Fibroblast of mammary gland (primary cell): ENCODE data around the gene USP49.

Experiments
- DNase-seq: peaks from one replicate; pipeline ENCODE4 v3.0.0-alpha.2; 2010; ENCODE audit warnings: low read depth
- H3K4me3 ChIP-seq: 2 replicates; pipeline ENCODE4 v1.5.1; 2011; ENCODE audit warnings: low read depth, mild to moderate bottlenecking, low read length, moderate library complexity; ENCODE audit not compliant: control insufficient read depth
- TF ChIP-seq, protein P1 (sequence below): conservative IDR thresholded peaks from 2 replicates; pipeline ENCODE4 v1.5.1; 2011; ENCODE audit warnings: low read depth, low read length, inconsistent platforms; ENCODE audit not compliant: control insufficient read depth, insufficient read depth

USP49 gene

GRCh38 chr6:41763470-41763869 lies 131.7 kb downstream of the USP49 start:
- TF ChIP-seq, protein P1, sequence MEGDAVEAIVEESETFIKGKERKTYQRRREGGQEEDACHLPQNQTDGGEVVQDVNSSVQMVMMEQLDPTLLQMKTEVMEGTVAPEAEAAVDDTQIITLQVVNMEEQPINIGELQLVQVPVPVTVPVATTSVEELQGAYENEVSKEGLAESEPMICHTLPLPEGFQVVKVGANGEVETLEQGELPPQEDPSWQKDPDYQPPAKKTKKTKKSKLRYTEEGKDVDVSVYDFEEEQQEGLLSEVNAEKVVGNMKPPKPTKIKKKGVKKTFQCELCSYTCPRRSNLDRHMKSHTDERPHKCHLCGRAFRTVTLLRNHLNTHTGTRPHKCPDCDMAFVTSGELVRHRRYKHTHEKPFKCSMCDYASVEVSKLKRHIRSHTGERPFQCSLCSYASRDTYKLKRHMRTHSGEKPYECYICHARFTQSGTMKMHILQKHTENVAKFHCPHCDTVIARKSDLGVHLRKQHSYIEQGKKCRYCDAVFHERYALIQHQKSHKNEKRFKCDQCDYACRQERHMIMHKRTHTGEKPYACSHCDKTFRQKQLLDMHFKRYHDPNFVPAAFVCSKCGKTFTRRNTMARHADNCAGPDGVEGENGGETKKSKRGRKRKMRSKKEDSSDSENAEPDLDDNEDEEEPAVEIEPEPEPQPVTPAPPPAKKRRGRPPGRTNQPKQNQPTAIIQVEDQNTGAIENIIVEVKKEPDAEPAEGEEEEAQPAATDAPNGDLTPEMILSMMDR = no peak
- no peak for DNase-seq
- H3K4me3 ChIP-seq = no peak overlapping the region

GRCh38 chr6:41759905-41760579 lies 135.1 kb downstream of the USP49 start:
- TF ChIP-seq, protein P1 = no peak
- no peak for DNase-seq
- H3K4me3 ChIP-seq = no peak overlapping the region

- H3K4me3 ChIP-seq = no peak overlapping the region
- TF ChIP-seq, protein P1 = no peak
- DNase-seq = no peak
These were observed 135.9 kb downstream of the USP49 start for GRCh38 chr6:41759106-41759904.

GRCh38 chr6:41758641-41759035 lies 136.5 kb downstream of the USP49 start:
- H3K4me3 ChIP-seq = no peak overlapping the region
- DNase-seq = no peak
- TF ChIP-seq, protein P1 = no peak

DNA sequence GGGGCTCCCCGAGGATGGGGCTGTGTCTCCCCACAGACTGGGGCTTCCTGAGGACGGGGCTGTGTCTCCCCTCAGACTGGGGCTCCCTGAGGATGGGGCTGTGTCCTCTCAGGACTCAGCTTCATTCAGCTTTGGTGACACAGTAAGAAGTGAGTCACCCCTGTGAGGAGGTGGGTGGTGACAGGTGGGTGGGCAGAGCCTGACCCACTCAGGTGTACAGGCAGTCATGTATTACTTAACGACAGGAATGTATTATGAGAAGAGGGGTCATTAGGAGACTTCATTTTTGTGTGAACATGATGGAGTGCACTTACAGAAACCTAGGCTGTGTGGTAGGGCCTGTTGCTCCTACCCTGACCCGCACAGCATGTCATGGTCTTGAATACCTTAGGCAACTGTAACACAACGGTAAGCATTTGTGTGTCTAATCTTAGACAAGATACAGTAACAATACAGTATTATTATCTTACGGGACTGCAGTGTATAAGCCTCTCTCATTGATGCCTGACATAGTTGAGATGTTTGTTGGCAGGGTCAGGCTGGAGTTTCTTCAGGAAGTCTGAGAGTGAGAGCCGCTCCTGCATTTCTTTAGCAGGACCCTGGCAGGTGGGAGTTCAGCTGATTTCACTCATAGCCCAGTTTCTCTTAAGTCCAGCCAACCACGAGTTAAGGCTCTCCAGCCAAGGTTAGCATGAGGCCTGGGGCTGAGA lies 137.1 kb downstream of the USP49 start:
- H3K4me3 ChIP-seq = no peak overlapping the region
- no peak for DNase-seq
- TF ChIP-seq, protein P1 = no peak

DNA sequence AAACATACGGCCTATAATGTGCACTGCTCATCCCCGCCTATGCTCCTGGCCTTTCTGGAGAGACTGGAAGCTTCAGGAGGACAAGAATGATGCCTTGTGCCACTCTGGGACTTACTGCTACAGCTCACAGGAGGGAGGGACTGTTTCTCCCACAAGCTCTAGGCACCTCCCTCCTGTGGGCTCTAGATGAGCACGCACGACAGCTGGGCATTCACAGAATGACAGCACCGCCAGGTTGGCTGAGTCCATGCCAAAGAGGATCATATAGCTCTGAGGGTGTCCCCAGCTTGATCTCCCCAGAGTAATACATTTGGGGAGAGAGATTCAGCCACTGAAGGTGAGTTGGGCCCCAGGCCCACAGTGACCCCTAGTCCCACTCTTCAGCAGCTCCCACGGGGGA lies 137.9 kb downstream of the USP49 start:
- no peak overlapping the region for H3K4me3 ChIP-seq
- no peak for DNase-seq
- TF ChIP-seq, protein P1 = no peak
